Head of caudate nucleus (tissue), 42 donors: Measurements from ENCODE around the gene MT1E.
A peak's percentile ranks its signal among the peaks of the same experiment; 100 is the strongest.
"Not testable (repeated sequence)": the region's sequence is repeated elsewhere in the genome, so short reads cannot be mapped to it uniquely, and the experiment has no call there.

Experiments
- DNase-seq, 42 donors: peaks; one replicate each; pipeline versions ENCODE4 v3.0.0 to v3.0.0-alpha.2; 2020 to 2021; ENCODE audit warnings: mixed read lengths in 7 of 42
- intact Hi-C: fragments of 100-400 bp; cut with DNase I; formaldehyde crosslinking; loops from one replicate; pipeline ENCODE4 v1.15.0; 2022

The MT1E gene

GRCh38 chr16:56664506-56664905, 38.9 kb downstream of the MT1E start:
- no peak for DNase-seq
- intact Hi-C loops, result no loop called here

GRCh38 chr16:56665286-56666261, 40.0 kb downstream of the MT1E start:
- intact Hi-C loops, DNase-seq: not testable (repeated sequence)

GRCh38 chr16:56667581-56668571, 42.3 kb downstream of the MT1E start, which contains the start of gene MT1G:
MT1G (minus strand) TSS chr16:56668065; CDS start chr16:56667993, 72 bp downstream.
- DNase-seq, result peak in 26 of 42 donors; percentile 21 to 68 (median 44)
- intact Hi-C loops, result no loop called here

- intact Hi-C loops, result no loop called here
- peak in 1 of 42 donors; percentile 52 for DNase-seq
Measured at GRCh38 chr16:56669005-56669839, 43.6 kb downstream of the MT1E start, which contains the start of gene MT1H. MT1H (plus strand) TSS chr16:56669814; CDS start chr16:56669885, 71 bp downstream.

- no peak for DNase-seq
- intact Hi-C loops, result no loop called here
Measured at GRCh38 chr16:56669840-56670619, 44.4 kb downstream of the MT1E start.

GRCh38 chr16:56670620-56670934, 45.0 kb downstream of the MT1E start:
- intact Hi-C loops, result no loop called here
- no peak for DNase-seq

- intact Hi-C loops, result not testable (repeated sequence)
Measured at GRCh38 chr16:56671691-56672090, 46.1 kb downstream of the MT1E start.

GRCh38 chr16:56672171-56672570, 46.6 kb downstream of the MT1E start:
- DNase-seq, intact Hi-C loops: not testable (repeated sequence)

More at GRCh38 chr16:56671691-56672090, 46.1 kb downstream of the MT1E start:
- not testable (repeated sequence) for DNase-seq

GRCh38 chr16:56672761-56673536, 47.4 kb downstream of the MT1E start:
- intact Hi-C loops, result no loop called here
- DNase-seq, result peak in 6 of 42 donors; percentile 38 to 70 (median 44)

- intact Hi-C loops, result no loop called here
Measured at GRCh38 chr16:56673921-56674320, 48.3 kb downstream of the MT1E start.

GRCh38 chr16:56674570-56674969, 49.0 kb downstream of the MT1E start:
- DNase-seq, intact Hi-C loops: not testable (repeated sequence)

More at GRCh38 chr16:56673921-56674320, 48.3 kb downstream of the MT1E start:
- peak in 4 of 42 donors; percentile 22 to 64 (median 30) for DNase-seq

GRCh38 chr16:56675685-56676210, 50.2 kb downstream of the MT1E start:
- intact Hi-C loops, result no loop called here
- DNase-seq, result no peak
